Sigmoid colon (tissue), 7 donors: ENCODE measurements around the gene HSPA4. TPM values are rescaled to one million over a fixed set of nuclear protein-coding genes. Genes with fewer than 3 reads are reported as not detected.

ENCODE experiments used
- DNase-seq: peaks from one replicate; pipeline ENCODE4 v3.0.0-alpha.2; 2019
- H3K27ac ChIP-seq, 4 donors: fragments of 200-600 bp; sonication (generic); one replicate each; pipeline ENCODE4 v1.5.1; 2016 to 2019; ENCODE audit warnings: mild to moderate bottlenecking in 1 of 4
- H3K27me3 ChIP-seq, 3 donors: fragments of 200-600 bp; sonication (generic); one replicate each; pipeline ENCODE4 v1.5.1; 2019; ENCODE audit warnings: mild to moderate bottlenecking in 1 of 3
- H3K36me3 ChIP-seq, 4 donors: fragments of 200-600 bp; sonication (generic); one replicate each; pipeline ENCODE4 v1.5.1; 2016 to 2019
- H3K4me1 ChIP-seq, 4 donors: fragments of 200-600 bp; sonication (generic); one replicate each; pipeline ENCODE4 v1.5.1; 2017 to 2019
- H3K4me3 ChIP-seq, 4 donors: fragments of 200-600 bp; sonication (generic); one replicate each; pipeline ENCODE4 v1.5.1; 2017 to 2019; ENCODE audit warnings: mild to moderate bottlenecking in 2 of 4, moderate library complexity in 1 of 4
- H3K9me3 ChIP-seq, 4 donors: fragments of 200-600 bp in 3 of 4; sonication (generic) in 3 of 4; one replicate each; pipeline versions ENCODE4 v1.5.1 to v1.6.1; 2013 to 2019
- EP300 ChIP-seq, 4 donors: sonication (generic); formaldehyde crosslinking; IDR thresholded peaks; one replicate each; pipeline ENCODE4 v1.6.1; 2017; ENCODE audit warnings: antibody characterized with exemption in 4 of 4
- POLR2A ChIP-seq, 2 donors: fragments of 450-650 bp; IDR thresholded peaks; one replicate each; pipeline ENCODE4 v1.6.1; 2016; ENCODE audit warnings: antibody characterized with exemption in 2 of 2, mild to moderate bottlenecking in 2 of 2, moderate library complexity in 2 of 2
- POLR2AphosphoS5 ChIP-seq, 4 donors: sonication (generic); formaldehyde crosslinking; IDR thresholded peaks; one replicate each; pipeline ENCODE4 v1.6.1; 2017; ENCODE audit warnings: antibody characterized with exemption in 4 of 4
- WGBS, 2 donors: extraction: QIAGEN DNeasy Blood & Tissue Kit; methylation state at CpG; one replicate each; pipeline ENCODE4 v1.1.7; 2013; 5-methylcytosine and 5-hydroxymethylcytosine counted together
- intact Hi-C: fragments of 100-400 bp; cut with DNase I; formaldehyde crosslinking; loops from one replicate; pipeline ENCODE4 v1.15.1; 2023
- polyA plus RNA-seq, 3 donors: library from polyadenylated mRNA; stranded (reverse); fragments of 200-250 nt; gene quantifications; one replicate each; pipeline ENCODE4 v1.2.3, GENCODE V29; 2013
- total RNA-seq, 4 donors: library from RNA; depleted of rRNA; stranded (reverse); fragments of >200 nt; gene quantifications; one replicate each; pipeline ENCODE4 v1.1.0, GENCODE V29; 2016
- TF ChIP-seq, protein P1 (sequence below), 4 experiments: fragments of 450-650 bp in 3 of 4; fragments of 200-600 bp in 1 of 4; IDR thresholded peaks; one replicate each; pipeline ENCODE4 v1.5.1; 2016 to 2019; ENCODE audit warnings: antibody characterized with exemption in 4 of 4, mild to moderate bottlenecking in 3 of 4, moderate library complexity in 2 of 4
- donor health status: healthy with polysubstance abuse.
- donor health status: Bipolar disorder and iron deficiency.
- donor health status: healthy.

Gene HSPA4
- total and polyA plus RNA-seq, 7 donors, result 24.0 to 54.0 (median 40.3) TPM

DNA sequence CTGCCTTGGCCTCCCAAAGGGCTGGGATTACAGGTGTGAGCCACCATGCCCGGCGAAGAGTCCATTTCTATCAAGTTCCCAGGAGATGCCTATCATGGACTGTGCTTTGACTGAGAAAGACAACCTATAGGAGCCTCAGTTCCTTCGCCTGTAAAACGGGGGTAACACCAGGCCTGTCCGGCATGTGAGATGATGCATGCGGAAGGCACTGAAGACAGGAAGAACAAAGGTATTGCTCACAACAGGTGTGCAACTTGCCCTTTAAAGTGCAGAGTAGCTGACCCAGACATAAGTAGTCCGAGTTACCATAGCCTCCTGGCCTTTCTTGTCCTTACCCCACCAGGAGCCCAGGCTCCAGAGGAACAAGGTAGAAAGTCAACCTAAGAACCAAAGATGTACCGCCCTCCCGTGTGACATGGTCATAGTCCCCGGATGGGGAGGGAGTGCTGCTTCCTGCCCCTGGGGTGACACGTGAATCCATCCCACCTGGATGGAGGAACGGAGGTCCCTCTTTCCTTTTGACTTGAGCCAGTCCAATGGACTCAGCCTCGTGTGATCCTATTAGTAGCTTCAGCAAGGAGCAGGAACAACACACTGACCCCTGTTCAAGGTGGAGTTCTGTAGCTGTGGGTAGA, 60.3 kb downstream of the HSPA4 start:
- no peak overlapping the region for H3K27ac ChIP-seq
- TF ChIP-seq, protein P1, sequence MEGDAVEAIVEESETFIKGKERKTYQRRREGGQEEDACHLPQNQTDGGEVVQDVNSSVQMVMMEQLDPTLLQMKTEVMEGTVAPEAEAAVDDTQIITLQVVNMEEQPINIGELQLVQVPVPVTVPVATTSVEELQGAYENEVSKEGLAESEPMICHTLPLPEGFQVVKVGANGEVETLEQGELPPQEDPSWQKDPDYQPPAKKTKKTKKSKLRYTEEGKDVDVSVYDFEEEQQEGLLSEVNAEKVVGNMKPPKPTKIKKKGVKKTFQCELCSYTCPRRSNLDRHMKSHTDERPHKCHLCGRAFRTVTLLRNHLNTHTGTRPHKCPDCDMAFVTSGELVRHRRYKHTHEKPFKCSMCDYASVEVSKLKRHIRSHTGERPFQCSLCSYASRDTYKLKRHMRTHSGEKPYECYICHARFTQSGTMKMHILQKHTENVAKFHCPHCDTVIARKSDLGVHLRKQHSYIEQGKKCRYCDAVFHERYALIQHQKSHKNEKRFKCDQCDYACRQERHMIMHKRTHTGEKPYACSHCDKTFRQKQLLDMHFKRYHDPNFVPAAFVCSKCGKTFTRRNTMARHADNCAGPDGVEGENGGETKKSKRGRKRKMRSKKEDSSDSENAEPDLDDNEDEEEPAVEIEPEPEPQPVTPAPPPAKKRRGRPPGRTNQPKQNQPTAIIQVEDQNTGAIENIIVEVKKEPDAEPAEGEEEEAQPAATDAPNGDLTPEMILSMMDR (IDR thresholded peaks at IDR 0.05), result no peak
- no peak for TF ChIP-seq EP300 (IDR thresholded peaks at IDR 0.05)
- no peak for TF ChIP-seq POLR2AphosphoS5 (IDR thresholded peaks at IDR 0.05)
- no peak for TF ChIP-seq POLR2A (IDR thresholded peaks at IDR 0.05)
- H3K27me3 ChIP-seq, result peaks cover 0 to 4% (median 0%) of the 10 kb centered on the region in 3 donors
- H3K36me3 ChIP-seq, result no peaks in the 10 kb centered on the region
- peaks cover 0 to 8% (median 3%) of the 10 kb centered on the region in 4 donors for H3K4me1 ChIP-seq
- intact Hi-C loops, result no loop called here
- WGBS, 2 donors, result 91 to 93% methylated on average over 13 of the region's 13 CpGs
- H3K9me3 ChIP-seq, result no peaks in the 10 kb centered on the region
- no peak for DNase-seq
- no peak overlapping the region for H3K4me3 ChIP-seq

GRCh38 chr5:133113331-133114061, 61.7 kb downstream of the HSPA4 start:
- no peak overlapping the region for H3K27ac ChIP-seq
- peaks cover 0 to 4% (median 0%) of the 10 kb centered on the region in 3 donors for H3K27me3 ChIP-seq
- intact Hi-C loops, result no loop called here
- H3K4me1 ChIP-seq, result peaks cover 0 to 8% (median 5%) of the 10 kb centered on the region in 4 donors
- no peak overlapping the region for H3K4me3 ChIP-seq
- no peaks in the 10 kb centered on the region for H3K36me3 ChIP-seq
- DNase-seq, result no peak
- H3K9me3 ChIP-seq, result no peaks in the 10 kb centered on the region
- WGBS, 2 donors, result 77 to 83% methylated on average over 13 of the region's 13 CpGs
- TF ChIP-seq EP300 (IDR thresholded peaks at IDR 0.05) (no peak), POLR2AphosphoS5 (IDR thresholded peaks at IDR 0.05) (no peak), POLR2A (IDR thresholded peaks at IDR 0.05) (no peak)
- TF ChIP-seq, protein P1 (IDR thresholded peaks at IDR 0.05), result no peak

GRCh38 chr5:133114166-133114932, 62.5 kb downstream of the HSPA4 start:
- intact Hi-C loops, result no loop called here
- Histone ChIP-seq H3K4me3 (no peak overlapping the region), H3K27me3 (peaks cover 0 to 4% (median 0%) of the 10 kb centered on the region in 3 donors), H3K9me3 (no peaks in the 10 kb centered on the region), H3K27ac (no peak overlapping the region), H3K36me3 (no peaks in the 10 kb centered on the region), H3K4me1 (peaks cover 0 to 14% (median 8%) of the 10 kb centered on the region in 4 donors)
- DNase-seq, result no peak
- WGBS, 2 donors, result 88 to 92% methylated on average over 14 of the region's 14 CpGs
- TF ChIP-seq POLR2AphosphoS5 (IDR thresholded peaks at IDR 0.05), result no peak
- TF ChIP-seq, protein P1 (IDR thresholded peaks at IDR 0.05), result no peak
- no peak for TF ChIP-seq EP300 (IDR thresholded peaks at IDR 0.05)
- TF ChIP-seq POLR2A (IDR thresholded peaks at IDR 0.05), result no peak

DNA sequence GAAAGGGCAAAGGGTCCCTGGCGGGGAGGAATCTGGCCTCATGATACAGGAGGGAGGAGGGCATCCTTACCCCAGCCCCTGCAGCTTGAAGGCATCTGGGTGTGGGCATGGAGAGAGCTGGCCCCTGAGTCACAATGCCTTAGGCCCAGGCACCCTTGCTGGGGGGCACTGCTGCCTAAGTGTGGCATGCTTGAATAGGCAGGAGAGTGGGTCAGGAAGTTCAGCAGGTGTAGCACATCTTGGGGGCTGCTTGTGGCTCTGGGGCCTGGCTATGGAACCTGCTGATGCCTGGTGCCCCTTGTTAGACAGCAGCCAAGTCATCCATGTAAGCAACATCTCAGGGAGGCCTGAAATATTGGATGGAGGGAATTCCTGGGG, 63.1 kb downstream of the HSPA4 start:
- TF ChIP-seq EP300 (IDR thresholded peaks at IDR 0.05) (no peak), POLR2AphosphoS5 (IDR thresholded peaks at IDR 0.05) (no peak), POLR2A (IDR thresholded peaks at IDR 0.05) (no peak)
- TF ChIP-seq, protein P1 (IDR thresholded peaks at IDR 0.05), result no peak
- no peak for DNase-seq
- Histone ChIP-seq H3K36me3 (no peaks in the 10 kb centered on the region), H3K27ac (no peak overlapping the region), H3K27me3 (peaks cover 0 to 2% (median 0%) of the 10 kb centered on the region in 3 donors), H3K9me3 (no peaks in the 10 kb centered on the region), H3K4me1 (peaks cover 0 to 16% (median 11%) of the 10 kb centered on the region in 4 donors), H3K4me3 (no peak overlapping the region)
- intact Hi-C loops, result no loop called here
- WGBS, 2 donors, result 95 to 96% methylated on average over 1 of the region's 1 CpG
